Measurements from ENCODE around the gene ST3GAL3.

DNA sequence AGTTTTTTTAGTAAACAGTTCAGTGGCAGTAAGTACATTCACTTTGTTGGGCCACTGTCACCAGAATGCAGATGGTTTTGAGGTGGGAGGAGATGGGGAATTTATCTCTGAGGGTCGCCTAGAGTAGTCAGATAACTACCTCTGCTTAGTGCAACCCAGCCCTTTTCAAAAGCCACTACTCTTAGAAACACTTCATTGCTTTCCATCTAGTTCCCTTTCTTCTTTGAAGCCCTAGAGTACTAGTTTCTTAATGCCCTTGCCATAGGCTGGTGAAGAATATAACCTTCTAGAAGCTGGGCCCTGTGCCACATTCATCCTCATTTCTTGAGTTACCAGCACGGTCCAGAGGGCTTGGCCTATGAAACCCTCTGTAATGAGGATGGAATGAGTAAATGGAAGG, 28.4 kb upstream of the ST3GAL3 start:
- TF ChIP-seq HDGF (IDR thresholded peaks at IDR 0.05; ENCODE audit: borderline replicate concordance) (no peak), FOXA1 (IDR thresholded peaks at IDR 0.05) (no peak), FOXM1 (IDR thresholded peaks at IDR 0.05; ENCODE audit: borderline replicate concordance) (no peak), SUZ12 (IDR thresholded peaks at IDR 0.05) (no peak), FOXK2 (IDR thresholded peaks at IDR 0.05) (no peak), L3MBTL2 (conservative IDR thresholded peaks at IDR 0.05) (no peak), ZNF384 (IDR thresholded peaks at IDR 0.05) (no peak), ELF4 (IDR thresholded peaks at IDR 0.05) (no peak), BHLHE40 (IDR thresholded peaks at IDR 0.05; ENCODE audit: borderline replicate concordance) (no peak), SP1 (IDR thresholded peaks at IDR 0.05) (no peak)
- TF ChIP-seq, protein P1, sequence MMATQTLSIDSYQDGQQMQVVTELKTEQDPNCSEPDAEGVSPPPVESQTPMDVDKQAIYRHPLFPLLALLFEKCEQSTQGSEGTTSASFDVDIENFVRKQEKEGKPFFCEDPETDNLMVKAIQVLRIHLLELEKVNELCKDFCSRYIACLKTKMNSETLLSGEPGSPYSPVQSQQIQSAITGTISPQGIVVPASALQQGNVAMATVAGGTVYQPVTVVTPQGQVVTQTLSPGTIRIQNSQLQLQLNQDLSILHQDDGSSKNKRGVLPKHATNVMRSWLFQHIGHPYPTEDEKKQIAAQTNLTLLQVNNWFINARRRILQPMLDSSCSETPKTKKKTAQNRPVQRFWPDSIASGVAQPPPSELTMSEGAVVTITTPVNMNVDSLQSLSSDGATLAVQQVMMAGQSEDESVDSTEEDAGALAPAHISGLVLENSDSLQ (IDR thresholded peaks at IDR 0.05) = no peak
